OCI-LY3 (cell line): ENCODE data around the gene ACSL4.

ENCODE experiments used
- EZH2phosphoT487 ChIP-seq: fragments of 200-600 bp; shearing (Covaris generic); IDR thresholded peaks from 2 replicates; pipeline ENCODE4 v1.6.1; 2018; ENCODE audit warnings: antibody characterized with exemption, mixed run types, low read depth
- TF ChIP-seq, protein P1 (sequence below): fragments of 200-600, 300-600 bp; sonication (generic); IDR thresholded peaks from 2 replicates; pipeline ENCODE4 v1.5.1; 2014; ENCODE audit warnings: antibody characterized with exemption, low read length, low read depth

GRCh38 chrX:109742722-109743121 lies 9.7 kb upstream of the ACSL4 start:
- TF ChIP-seq, protein P1, sequence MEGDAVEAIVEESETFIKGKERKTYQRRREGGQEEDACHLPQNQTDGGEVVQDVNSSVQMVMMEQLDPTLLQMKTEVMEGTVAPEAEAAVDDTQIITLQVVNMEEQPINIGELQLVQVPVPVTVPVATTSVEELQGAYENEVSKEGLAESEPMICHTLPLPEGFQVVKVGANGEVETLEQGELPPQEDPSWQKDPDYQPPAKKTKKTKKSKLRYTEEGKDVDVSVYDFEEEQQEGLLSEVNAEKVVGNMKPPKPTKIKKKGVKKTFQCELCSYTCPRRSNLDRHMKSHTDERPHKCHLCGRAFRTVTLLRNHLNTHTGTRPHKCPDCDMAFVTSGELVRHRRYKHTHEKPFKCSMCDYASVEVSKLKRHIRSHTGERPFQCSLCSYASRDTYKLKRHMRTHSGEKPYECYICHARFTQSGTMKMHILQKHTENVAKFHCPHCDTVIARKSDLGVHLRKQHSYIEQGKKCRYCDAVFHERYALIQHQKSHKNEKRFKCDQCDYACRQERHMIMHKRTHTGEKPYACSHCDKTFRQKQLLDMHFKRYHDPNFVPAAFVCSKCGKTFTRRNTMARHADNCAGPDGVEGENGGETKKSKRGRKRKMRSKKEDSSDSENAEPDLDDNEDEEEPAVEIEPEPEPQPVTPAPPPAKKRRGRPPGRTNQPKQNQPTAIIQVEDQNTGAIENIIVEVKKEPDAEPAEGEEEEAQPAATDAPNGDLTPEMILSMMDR: no peak
- TF ChIP-seq EZH2phosphoT487: no peak
